ENCODE data around the gene TDRD7.

DNA sequence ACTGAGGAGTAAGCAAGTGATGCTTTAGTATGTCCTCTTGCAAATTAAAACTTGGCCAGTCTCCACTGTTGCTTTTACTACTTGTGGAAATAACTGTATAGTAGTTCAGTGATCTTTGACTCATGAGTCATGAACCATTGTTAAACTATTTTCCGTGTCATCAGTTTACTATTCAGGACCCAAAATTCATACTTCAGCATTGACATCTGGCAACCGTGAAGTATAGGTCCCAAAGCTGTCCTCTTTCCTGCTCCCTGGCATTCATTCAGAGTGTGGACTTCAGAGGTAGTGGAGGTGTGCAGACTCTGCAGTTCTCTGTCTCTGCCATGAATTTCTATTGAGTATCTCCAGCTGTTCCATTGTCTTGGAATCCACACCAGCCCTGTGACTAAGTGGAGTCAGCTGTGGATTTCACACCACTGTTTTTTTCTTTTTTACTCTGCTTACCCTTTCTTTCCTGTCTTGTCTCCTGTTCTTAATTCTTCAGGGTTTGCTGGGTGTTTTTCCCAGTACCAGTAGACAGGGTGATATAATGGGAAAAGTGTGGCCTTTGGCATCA lies 7.5 kb downstream of the TDRD7 start:
- TF ChIP-seq CTCF (IDR thresholded peaks at IDR 0.05; ENCODE audit: control extremely low read depth in 1 of 3, insufficient read depth in 1 of 3, low read depth in 1 of 3, low read length in 3 of 3) (no peak), SIN3A (conservative IDR thresholded peaks at IDR 0.05 in 1 of 2, IDR thresholded peaks at IDR 0.05 in 1 of 2; ENCODE audit: low read depth in 1 of 2, low read length in 2 of 2) (no peak)

All from H1 (cell line).